Measurements from ENCODE around the gene SMIM12. TPM values are rescaled to one million over a fixed set of nuclear protein-coding genes. Genes with fewer than 3 reads are reported as not detected.

Gene SMIM12
- total RNA-seq, 1 donor from 2014 or later: 42.1 TPM

- DNase-seq (ENCODE audit: low read depth in 2 of 2): no peak
These were observed 55.8 kb downstream of the SMIM12 start for GRCh38 chr1:34803770-34804169.

Other genes starting within 250 kb of the SMIM12 start
- gene GJB5, start 104.7 kb downstream of the SMIM12 start, total RNA-seq: not detected in 2 replicates
- gene GJB4, start 100.0 kb downstream of the SMIM12 start, total RNA-seq: not detected in 2 replicates
- under 0.01 and 0.13 TPM in 2 replicates for gene GJB3, start 78.5 kb downstream of the SMIM12 start, total RNA-seq
- 62.4 and 70.5 TPM in 2 replicates for gene GJA4, start 66.8 kb downstream of the SMIM12 start, total RNA-seq
- gene DLGAP3, start 69.9 kb upstream of the SMIM12 start, total RNA-seq: under 0.01 TPM in 2 replicates
- gene TMEM35B, start 125.6 kb upstream of the SMIM12 start, total RNA-seq: 30.6 and 50.1 TPM in 2 replicates
- 6.9 and 8.3 TPM in 2 replicates for gene ZMYM6, start 172.2 kb upstream of the SMIM12 start, total RNA-seq
- gene ZMYM1, start 219.6 kb upstream of the SMIM12 start, total RNA-seq: 16.6 and 17.8 TPM in 2 replicates

Data from dermis microvascular lymphatic vessel endothelial cell (primary cell).